NK-92 treated with Interleukin-12 subunit alpha and Interleukin-12 subunit beta, amount 100 ng/mL, for 24 hours (cell line): ENCODE data around the gene C4A.
"Not testable (repeated sequence)": the region's sequence is repeated elsewhere in the genome, so short reads cannot be mapped to it uniquely, and the experiment has no call there.

Experiments
- DNase-seq: peaks from one replicate; lab custom pipeline; 2025; lab: John Stamatoyannopoulos, UW

C4A gene

DNA sequence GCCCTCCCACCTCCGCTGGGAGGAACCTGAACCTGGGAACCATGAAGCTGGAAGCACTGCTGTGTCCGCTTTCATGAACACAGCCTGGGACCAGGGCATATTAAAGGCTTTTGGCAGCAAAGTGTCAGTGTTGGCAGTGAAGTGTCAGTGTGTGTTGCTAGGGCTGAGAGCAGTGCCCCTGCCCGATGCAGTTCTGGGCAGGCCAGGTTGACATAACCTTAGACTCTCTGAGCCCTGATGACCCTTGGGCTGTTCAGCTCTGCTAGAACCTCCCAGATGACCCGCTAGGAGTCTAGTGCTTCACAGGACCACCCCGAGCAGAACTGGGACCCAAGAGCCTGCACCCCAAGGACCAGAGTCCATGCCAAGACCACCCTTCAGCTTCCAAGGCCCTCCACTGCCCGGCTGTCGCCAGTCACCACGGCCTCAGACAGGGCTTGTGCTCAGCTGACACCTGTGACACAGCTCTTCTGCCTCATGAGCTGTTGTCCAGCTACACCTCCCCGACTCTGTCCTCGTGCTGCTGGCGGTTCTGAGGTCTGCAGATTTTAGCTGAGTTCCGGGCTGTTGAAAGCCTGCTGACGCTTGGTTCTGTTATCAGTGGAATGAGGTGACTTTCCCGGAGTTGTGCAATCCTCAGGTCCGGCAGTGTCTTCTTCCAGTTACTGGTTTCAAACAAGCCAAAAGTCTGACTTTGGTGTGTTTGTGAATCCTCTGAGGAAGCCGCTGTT is 53.6 kb downstream of the C4A start:
- not testable (repeated sequence) for DNase-seq

DNA sequence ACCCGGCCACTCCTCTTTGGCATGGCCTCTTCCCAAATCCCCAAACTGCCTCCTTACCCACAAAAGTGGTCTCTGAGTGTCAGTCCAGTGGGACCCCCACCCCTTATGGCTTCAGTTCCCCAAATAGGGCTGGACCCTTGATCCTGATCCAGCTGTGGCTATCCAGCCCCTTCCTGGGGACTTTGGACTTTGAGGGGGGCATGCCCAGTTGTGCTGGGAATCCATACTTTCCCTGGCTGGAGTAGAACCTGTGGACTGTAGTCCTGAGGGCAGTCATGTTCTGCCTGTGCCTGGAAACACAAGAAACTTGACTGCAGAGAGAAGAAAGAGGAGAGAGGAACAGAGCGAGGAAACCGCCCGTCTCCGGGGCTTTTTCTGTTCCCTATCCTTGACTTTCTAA is 55.3 kb downstream of the C4A start:
- DNase-seq: not testable (repeated sequence)

DNA sequence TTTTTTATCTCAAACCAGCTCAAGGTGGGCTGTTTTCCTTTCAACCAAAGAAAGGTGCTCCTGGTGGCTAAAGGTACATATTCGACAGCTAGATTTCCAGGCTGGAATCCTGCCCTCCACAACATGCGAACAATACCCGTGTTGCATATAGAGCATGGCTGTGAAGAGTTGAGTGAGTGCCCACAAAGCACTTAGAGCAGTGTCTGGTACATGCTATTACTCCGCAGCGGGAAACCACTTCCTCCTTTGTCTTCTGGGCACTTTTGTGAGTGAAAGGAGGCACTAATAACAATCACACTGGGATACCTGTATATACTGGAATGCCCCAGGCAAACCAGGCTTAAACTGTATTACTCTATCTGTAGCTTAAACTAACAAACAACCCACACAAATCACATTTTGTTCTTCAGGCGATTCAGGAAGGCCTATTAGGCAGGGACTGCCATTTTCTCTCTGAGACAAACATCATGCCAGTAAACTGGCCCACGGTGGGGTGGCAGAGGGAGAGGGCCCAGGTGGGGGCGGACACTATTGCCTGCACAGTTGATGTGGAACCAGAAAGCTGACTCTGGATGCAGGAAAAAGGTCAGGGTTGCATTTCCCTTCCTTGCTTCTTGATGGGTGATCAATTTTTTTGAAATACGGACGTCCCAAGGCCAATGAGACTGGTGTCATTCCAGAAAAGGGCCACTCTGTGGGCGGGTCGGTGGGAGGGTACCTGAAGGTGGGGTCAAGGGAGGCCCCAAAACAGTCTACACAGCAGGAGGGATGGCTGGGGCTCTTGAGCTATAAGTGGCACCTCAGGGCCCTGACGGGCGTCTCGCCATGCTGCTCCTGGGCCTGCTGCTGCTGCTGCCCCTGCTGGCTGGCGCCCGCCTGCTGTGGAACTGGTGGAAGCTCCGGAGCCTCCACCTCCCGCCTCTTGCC is 56.0 kb downstream of the C4A start, which contains the start of gene CYP21A2:
CYP21A2 (plus strand) TSS at position 818 of the 927 bp plus-strand sequence; CDS start at position 826, 8 bp downstream.
- DNase-seq: not testable (repeated sequence)

DNA sequence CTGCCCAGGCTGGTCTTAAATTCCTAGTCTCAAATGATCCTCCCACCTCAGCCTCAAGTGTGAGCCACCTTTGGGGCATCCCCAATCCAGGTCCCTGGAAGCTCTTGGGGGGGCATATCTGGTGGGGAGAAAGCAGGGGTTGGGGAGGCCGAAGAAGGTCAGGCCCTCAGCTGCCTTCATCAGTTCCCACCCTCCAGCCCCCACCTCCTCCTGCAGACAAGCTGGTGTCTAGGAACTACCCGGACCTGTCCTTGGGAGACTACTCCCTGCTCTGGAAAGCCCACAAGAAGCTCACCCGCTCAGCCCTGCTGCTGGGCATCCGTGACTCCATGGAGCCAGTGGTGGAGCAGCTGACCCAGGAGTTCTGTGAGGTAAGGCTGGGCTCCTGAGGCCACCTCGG is 57.0 kb downstream of the C4A start:
- DNase-seq: not testable (repeated sequence)

DNA sequence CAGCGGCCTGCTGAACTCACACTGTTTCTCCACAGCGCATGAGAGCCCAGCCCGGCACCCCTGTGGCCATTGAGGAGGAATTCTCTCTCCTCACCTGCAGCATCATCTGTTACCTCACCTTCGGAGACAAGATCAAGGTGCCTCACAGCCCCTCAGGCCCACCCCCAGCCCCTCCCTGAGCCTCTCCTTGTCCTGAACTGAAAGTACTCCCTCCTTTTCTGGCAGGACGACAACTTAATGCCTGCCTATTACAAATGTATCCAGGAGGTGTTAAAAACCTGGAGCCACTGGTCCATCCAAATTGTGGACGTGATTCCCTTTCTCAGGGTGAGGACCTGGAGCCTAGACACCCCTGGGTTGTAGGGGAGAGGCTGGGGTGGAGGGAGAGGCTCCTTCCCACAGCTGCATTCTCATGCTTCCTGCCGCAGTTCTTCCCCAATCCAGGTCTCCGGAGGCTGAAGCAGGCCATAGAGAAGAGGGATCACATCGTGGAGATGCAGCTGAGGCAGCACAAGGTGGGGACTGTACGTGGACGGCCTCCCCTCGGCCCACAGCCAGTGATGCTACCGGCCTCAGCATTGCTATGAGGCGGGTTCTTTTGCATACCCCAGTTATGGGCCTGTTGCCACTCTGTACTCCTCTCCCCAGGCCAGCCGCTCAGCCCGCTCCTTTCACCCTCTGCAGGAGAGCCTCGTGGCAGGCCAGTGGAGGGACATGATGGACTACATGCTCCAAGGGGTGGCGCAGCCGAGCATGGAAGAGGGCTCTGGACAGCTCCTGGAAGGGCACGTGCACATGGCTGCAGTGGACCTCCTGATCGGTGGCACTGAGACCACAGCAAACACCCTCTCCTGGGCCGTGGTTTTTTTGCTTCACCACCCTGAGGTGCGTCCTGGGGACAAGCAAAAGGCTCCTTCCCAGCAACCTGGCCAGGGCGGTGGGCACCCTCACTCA is 57.7 kb downstream of the C4A start:
- DNase-seq: not testable (repeated sequence)

DNA sequence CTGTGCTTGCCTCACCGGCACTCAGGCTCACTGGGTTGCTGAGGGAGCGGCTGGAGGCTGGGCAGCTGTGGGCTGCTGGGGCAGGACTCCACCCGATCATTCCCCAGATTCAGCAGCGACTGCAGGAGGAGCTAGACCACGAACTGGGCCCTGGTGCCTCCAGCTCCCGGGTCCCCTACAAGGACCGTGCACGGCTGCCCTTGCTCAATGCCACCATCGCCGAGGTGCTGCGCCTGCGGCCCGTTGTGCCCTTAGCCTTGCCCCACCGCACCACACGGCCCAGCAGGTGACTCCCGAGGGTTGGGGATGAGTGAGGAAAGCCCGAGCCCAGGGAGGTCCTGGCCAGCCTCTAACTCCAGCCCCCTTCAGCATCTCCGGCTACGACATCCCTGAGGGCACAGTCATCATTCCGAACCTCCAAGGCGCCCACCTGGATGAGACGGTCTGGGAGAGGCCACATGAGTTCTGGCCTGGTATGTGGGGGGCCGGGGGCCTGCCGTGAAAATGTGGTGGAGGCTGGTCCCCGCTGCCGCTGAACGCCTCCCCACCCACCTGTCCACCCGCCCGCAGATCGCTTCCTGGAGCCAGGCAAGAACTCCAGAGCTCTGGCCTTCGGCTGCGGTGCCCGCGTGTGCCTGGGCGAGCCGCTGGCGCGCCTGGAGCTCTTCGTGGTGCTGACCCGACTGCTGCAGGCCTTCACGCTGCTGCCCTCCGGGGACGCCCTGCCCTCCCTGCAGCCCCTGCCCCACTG is 58.6 kb downstream of the C4A start:
- not testable (repeated sequence) for DNase-seq

DNA sequence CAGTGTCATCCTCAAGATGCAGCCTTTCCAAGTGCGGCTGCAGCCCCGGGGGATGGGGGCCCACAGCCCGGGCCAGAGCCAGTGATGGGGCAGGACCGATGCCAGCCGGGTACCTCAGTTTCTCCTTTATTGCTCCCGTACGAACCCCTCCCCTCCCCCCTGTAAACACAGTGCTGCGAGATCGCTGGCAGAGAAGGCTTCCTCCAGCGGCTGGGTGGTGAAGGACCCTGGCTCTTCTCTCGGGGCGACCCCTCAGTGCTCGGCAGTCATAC is 59.1 kb downstream of the C4A start:
- DNase-seq: not testable (repeated sequence)

DNA sequence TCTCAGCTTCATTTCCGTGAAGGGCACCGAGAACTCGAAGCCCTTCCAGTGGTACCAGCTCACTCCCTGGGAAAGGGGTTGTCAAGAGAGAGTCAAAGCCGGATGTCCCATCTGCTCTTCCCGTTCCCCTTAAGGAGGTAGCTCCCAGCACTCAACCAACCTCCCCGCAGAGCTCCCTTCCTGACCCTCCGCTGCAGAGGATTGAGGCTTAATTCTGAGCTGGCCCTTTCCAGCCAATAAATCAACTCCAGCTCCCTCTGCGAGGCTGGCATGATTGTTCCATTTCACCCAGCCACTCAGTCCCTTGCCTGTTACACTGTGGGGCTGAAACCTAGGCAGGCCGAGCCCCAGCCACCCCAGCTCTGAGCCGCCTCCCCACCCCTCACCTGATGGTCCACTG is 59.5 kb downstream of the C4A start:
- not testable (repeated sequence) for DNase-seq

DNA sequence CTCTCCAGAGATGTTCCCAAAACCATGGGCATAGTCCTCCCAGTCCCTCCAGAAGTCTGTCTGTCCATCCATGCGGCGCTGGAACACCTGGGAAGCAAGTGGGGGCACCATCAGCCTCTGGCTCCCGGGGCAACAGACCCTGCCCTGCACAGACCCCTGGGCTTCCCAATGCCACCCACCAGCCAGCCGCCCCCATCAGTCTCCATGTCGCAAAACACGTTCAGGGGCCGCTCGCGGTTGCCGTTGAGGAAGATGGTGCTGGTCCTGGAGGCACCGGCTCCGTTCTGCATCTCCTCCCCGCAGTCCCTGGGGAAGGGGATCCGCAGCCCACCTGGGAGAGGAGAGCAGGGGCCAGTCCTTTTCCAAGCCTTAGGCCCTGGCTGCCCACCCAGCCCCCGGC is 60.4 kb downstream of the C4A start:
- not testable (repeated sequence) for DNase-seq

DNA sequence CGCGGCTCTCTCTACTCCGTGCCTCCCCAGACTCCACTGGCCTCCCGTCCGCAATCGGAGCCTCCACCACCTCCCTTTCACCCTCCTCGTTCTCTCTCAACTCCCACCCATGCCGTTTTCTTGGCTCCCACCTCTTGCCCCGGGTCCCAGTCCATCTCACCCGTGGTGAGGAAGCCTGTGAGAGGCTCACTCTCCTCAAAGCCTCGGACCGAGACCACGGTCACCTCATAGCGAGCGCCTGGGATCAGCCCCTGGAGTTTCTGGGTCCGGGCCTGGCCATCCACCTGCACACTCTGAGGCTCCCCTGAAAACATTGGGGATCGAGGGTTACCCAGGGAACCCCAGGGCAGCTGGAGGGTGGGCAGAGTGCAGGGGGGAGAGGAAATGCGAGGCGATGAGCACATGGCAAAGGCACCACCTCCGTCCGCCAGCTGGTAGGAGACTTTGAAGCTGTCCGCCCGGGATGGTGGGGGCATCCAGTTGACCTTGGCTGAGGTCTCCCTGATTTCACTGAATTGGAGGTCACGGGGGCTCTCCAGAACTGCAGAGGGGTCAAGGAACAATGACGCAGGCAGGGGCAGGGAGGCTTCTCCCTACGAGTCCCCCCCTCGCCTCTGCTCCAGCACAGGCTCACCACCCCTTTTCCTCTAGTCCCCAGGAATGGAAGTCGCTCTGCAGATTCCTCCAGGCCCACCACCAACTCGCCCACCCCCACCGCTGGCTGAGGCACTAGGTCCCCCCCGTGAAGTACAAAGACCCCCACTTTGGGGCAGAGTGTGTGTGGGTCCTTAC is 61.9 kb downstream of the C4A start:
- DNase-seq: not testable (repeated sequence)

DNA sequence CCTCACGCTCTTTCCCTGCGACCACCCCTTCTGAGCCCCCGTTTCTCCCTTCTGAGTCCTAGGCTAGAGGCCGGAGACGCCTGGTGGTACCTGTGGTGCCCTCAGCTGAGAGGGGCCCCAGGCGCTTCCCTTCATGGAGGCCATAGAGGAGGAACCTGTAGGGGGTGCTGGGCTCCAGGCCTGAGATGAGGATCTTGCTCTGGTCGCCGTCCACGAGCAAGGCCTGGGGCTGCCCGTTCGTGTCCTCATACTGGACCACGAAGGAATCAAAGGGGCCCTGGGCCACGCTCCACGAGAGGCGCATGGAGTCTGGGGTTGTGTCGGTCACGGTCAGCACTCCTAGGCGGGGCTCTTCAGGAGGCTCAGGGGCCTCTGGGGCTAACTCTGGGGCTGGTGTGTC is 63.1 kb downstream of the C4A start:
- DNase-seq: not testable (repeated sequence)

DNA sequence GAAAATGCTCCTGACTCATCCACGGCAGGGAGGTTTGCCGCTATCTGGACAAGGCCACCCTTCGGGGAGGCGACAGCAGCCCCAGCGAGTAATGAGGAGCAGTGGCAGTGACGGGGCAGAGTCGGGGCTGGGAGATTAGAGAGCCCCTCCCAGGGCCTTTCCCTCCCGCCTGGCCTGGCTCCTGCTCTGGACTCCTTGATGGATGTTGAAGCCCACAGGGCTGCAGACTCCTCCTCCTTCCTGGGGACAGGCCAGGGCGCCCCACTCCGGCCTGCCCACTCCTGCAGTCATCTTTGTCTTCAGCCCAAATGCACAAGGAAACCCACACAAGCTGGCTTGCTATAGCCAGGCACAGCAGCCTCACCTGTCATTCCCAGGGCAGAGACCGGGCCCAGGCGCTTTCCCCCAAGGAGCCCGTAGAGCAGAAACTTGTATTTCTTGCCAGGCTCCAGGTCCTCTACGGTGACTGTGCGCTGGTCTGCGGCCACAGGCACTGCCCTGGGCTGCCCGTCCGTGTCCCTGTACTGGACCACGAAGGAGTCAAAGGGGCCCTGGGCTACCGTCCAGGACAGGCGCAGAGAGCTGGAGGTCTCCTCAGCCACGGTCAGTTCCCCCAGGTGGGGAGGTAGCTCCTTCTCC is 64.1 kb downstream of the C4A start:
- no peak for DNase-seq

DNA sequence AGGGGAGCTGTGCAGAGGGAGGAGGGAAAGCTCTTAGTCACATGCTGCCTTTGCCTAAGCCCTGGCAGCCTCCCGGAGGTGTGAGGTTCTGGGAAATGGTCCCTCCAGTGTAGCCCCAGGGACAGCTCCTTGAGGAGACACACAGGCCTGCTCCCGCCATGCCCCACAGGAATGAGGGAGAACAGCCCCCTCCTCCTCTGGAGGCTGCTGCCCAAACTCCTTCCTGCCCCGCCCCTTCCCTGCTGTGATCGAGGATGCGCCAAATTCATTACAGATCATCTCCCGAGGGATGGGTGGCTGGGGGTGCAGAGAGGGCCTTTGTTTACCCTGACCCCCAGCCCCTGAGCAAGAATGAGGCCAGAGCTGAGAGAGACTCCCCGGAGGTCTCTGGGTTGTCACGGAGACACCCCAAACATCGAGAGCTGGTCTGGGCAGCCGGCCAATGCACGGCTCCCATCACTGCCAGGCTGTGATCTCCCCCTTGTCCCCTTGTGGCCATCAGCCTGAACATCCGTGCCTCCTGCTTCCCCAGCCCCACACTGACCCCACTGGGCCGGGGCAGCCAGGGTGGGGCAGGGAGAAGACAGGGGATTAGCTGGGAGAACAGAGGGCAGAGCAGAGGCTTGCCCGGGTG is 64.7 kb downstream of the C4A start:
- DNase-seq: no peak

DNA sequence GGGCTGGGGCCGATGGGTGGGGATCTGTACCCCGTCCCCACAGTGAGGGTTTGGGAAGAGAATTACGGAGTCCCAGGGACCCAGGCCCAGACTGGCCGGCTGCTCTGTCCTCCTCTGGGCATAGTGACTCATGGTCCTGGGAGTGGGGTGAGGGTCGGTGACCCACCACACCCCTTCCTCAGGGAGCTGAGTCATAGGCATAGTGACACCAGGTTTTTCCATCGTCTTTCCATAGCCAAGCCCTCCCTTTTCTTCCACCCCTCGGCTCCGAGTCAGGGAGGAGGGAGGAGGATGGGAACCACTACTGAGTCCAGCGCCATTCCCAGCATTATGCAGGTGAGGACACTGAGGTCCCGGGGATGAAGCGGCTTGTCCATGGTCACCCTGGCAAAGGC is 65.2 kb downstream of the C4A start:
- no peak for DNase-seq

DNA sequence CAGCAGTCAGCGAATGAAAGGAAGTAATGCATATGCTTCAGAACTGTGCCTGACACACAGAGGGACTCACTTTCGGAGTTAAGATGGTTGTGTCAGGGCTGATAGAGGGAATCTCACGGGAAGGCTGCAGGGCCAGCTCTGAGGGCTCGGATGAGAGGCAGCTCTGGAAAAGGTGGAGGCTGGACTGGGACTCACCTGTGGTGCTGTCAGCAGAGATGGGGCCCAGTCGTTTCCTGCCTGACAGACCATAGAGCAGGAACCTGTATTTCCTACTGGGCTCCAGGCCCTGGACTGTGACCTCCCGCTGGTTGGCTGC is 65.6 kb downstream of the C4A start:
- no peak for DNase-seq

DNA sequence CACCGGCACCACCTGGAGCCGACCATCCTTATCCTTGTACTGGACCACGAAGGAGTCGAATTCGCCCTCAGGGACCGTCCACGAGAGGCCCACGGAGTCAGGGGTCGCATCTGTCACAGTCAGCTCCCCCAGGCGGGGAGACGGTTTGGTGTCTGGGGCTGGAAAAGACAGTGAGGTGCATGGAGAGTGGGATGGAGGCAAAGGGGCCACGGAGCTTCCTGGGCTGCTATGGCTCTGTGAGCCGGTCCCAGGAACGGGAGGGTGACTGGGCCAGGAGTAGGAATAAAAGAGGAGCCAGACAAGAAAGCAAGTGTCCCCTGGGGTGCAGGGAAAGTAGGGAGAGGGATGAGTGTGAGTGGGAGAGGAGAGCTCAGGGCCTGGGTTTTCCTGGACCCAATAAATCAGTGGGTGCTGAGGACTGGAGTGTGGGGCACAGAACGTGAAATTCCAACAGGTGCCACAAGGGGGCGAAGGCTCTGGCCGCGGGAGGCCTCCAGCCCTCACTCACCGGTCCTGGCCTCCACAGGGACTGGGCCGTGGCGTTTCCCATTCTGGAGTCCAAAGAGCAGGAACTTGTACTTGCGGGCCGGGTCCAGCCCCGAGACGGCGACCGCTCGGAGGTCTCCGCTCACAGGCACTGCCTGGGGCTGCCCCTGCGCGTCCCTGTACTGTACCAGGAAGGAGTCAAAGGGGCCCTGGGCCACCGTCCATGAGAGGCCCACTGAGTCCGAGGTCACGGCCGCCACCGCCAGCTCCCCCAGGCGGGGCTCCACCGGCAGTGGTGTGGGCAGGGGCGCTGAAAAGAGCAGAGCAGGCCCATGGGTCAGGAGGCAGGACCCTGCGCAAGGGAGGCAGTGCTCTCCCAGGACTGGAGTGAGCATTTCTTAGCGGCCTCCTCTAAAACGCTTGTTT is 66.3 kb downstream of the C4A start:
- peak; percentile 28 for DNase-seq

DNA sequence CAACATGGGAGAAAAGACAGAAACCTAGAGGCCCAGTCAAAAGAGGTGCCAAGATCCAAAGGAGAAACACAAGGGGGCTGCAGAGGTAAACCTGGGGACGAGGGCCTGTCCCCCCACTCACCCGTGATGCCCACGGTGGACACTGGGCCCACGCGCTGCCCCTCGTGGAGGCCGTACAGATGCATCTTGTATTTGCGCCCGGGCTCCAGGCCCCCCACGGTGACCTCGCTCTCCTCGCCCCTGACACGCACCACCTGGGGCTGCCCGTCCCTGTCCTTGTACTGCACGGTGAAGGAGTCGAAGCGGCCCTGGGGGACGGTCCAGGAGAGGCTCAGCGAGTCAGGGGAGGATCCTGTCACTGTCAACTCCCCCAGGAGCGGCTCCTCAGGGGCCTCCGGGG is 67.3 kb downstream of the C4A start:
- DNase-seq: not testable (repeated sequence)

DNA sequence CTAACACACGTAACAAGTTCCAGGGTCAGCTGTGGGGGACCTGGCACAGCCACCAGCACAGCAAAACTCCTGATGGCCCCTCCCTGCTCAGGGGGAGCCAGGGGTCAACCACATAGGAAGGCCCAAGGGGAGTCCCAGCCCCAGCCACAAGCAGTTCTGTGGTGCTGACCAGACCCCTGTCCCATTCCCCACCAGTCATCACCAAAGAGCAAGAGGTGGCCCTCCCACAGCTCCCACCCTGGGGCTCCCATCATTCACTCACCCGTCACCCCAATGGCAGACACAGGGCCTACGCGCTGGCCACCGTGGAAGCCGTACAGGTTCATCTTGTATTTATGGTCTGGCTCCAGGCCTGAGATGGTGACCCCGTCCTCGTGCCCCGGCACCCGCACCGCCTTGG is 67.9 kb downstream of the C4A start:
- not testable (repeated sequence) for DNase-seq

DNA sequence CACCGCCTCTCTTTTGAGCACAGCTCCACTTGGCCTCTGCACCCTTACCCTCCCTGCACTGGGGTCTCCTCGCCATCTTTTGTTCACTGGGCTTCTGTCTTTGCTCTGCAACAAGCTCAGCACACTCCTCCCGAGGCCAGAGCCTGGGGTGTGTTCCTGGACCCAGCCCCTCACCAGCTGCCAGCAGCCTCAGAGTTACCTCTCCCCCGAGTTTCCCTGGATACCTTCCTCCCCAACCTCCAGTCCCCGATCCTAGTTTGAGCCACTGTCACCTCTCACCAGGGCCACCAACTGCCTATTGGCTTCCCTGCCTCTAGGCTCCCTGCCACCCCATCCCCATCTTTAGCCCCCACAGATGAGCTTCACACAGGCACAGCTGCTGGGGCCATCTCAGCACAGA is 68.7 kb downstream of the C4A start:
- no peak for DNase-seq
